NT2/D1 (cell line): ENCODE measurements around the gene KCNC4.

Experiments used
- SUZ12 ChIP-seq: IDR thresholded peaks from 2 replicates; pipeline ENCODE4 v1.6.1; 2011; ENCODE audit not compliant: insufficient read length, insufficient read depth; ENCODE audit errors: extremely low read depth
- YY1 ChIP-seq: IDR thresholded peaks from 2 replicates; pipeline ENCODE4 v1.6.1; 2011; ENCODE audit not compliant: insufficient read length, insufficient read depth
- ZNF274 ChIP-seq: IDR thresholded peaks from 2 replicates; pipeline ENCODE4 v1.6.1; 2011; ENCODE audit warnings: mild to moderate bottlenecking, low read depth, low read length

DNA sequence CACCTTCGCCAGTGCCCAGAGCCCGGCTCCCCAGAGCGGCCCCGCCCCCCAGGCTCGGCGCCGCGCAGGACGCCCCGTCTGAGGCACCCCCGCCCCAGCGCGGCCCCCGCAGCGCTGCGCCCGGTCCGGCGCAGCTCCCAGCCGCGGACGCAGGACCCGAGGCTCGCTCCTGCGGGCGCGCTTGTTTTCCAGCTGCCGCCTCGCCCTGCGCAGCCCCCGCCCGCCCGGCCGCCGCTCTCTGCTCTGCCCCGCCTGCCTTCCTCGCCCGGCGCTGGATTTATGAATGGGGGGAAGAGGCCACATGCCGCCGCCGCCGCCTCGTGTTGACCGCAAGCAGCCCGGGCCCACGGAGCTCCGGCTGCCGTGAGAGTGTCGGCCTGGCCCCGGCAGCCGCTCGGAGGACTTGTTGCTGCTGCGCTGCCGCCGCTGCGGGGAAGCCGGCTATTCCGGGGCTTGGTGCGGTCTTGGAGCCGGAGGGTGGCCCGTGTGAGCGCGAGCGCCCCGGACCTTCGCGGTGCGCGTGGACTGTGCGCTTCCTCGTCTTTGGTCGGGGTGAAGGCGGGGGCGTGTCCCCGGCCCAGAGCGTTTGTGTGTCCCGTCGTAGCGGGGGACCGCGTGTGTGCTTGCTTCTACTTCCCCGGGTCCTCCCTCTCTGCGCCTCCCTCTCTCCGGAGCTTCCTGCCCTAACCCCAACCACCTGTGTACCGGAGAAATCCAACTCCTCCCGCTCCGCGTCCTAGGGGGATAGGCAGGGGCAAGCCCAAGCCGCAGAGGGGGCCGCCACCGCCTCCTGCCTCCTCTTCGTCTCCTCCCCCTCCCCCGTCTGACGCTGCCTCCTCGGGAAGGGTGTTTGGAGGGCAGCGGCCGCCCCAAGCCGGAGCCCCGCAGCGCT is 736 bp downstream of the KCNC4 start:
- TF ChIP-seq SUZ12 (no peak), YY1 (no peak), ZNF274 (no peak)
